ENCODE data around the gene TIAM1. TPM values are rescaled to one million over a fixed set of nuclear protein-coding genes. Genes with fewer than 3 reads are reported as not detected.

Gene TIAM1
- total and polyA plus RNA-seq, 2 donors, result 25.8 to 30.5 TPM

DNA sequence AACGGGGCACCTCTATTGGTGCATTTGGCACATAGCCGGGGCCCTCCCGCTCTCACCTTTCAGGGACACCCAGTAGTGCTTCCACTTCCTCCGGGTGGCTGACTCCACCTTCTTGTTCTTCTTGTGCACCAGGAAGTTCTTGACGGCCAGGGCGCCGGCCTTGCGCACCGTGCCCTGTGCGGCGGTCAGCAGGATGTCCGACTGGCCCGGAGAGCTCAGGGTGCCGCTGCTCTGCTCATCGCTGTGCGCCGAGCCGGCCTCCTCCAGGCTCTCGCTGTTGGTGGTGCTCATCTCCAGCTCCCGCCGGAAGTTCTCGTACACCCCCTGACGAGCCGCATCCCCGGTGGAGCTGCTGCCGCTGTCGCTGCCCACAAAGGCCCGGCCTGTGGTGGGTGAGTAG, 92.4 kb downstream of the TIAM1 start:
- H3K4me3 ChIP-seq (ENCODE audit: low read length in 2 of 2), result no peak overlapping the region
- H3K27me3 ChIP-seq (ENCODE audit: control insufficient read depth in 2 of 2, insufficient read depth in 1 of 2, low read length in 1 of 2), result no peaks in the 10 kb centered on the region
- peaks cover 4 to 8% of the 10 kb centered on the region in 2 donors for H3K36me3 ChIP-seq (ENCODE audit: control insufficient read depth in 2 of 2, insufficient read depth in 2 of 2, low read length in 1 of 2)
- H3K9me3 ChIP-seq (ENCODE audit: control insufficient read depth in 2 of 2, insufficient read depth in 1 of 2, low read length in 1 of 2), result no peaks in the 10 kb centered on the region
- WGBS, result 98% methylated on average over 28 of the region's 28 CpGs
- H3K4me1 ChIP-seq (ENCODE audit: control insufficient read depth in 2 of 2, insufficient read depth in 2 of 2, low read length in 2 of 2), result peaks cover 0 to 3% of the 10 kb centered on the region in 2 donors
- DNase-seq (ENCODE audit: low read depth in 6 of 9, low spot score in 9 of 9), result no peak
- no peak overlapping the region for H3K27ac ChIP-seq (ENCODE audit: low read depth in 1 of 2, low read length in 1 of 2)

DNA sequence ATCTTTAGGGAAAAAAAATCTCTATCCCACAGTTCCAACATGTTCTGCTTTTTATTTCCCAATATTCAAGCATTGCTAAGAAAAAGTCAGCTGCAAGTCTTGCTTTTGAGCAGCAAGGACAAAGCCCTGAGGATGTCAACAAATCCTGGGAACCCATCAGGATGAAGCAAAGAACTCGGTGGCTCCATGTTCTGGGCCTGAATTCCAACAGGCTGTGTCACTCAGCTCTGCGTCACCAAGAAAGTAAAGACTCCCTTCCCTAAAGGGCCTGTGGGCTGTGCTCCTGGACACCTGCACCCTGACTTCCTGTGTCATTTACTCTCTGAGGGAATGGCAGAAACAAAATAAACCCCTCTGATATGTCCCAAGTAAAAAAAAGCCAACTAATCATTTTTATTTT, 95.5 kb downstream of the TIAM1 start:
- H3K27ac ChIP-seq (ENCODE audit: low read depth in 1 of 2, low read length in 1 of 2), result no peak overlapping the region
- peaks cover 8 to 14% of the 10 kb centered on the region in 2 donors for H3K36me3 ChIP-seq (ENCODE audit: control insufficient read depth in 2 of 2, insufficient read depth in 2 of 2, low read length in 1 of 2)
- peaks cover 0 to 1% of the 10 kb centered on the region in 2 donors for H3K9me3 ChIP-seq (ENCODE audit: control insufficient read depth in 2 of 2, insufficient read depth in 1 of 2, low read length in 1 of 2)
- peaks cover 0 to 3% of the 10 kb centered on the region in 2 donors for H3K4me1 ChIP-seq (ENCODE audit: control insufficient read depth in 2 of 2, insufficient read depth in 2 of 2, low read length in 2 of 2)
- 96% methylated on average over 2 of the region's 2 CpGs for WGBS
- H3K27me3 ChIP-seq (ENCODE audit: control insufficient read depth in 2 of 2, insufficient read depth in 1 of 2, low read length in 1 of 2), result no peaks in the 10 kb centered on the region
- no peak overlapping the region for H3K4me3 ChIP-seq (ENCODE audit: low read length in 2 of 2)
- no peak for DNase-seq (ENCODE audit: low read depth in 6 of 9, low spot score in 9 of 9)

DNA sequence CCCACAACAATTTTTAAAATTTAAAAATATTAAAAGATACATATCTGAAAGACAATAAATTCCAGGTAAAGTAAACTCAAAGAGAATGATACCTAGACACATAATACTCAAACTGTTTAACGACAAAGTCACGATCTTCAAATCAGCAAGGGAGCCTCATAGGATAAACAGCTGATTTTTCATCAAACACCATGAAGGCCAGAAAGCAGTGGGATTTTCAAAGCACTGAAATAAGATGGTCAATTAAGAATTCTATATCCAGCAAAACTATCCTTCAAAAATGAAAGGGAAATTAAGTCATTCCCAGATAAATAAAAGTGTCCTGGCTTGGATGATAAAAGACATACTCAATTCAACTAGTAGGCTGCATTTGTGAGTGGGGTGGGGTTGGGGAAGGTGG, 100.5 kb downstream of the TIAM1 start:
- H3K27me3 ChIP-seq (ENCODE audit: control insufficient read depth in 2 of 2, insufficient read depth in 1 of 2, low read length in 1 of 2), result no peaks in the 10 kb centered on the region

DNA sequence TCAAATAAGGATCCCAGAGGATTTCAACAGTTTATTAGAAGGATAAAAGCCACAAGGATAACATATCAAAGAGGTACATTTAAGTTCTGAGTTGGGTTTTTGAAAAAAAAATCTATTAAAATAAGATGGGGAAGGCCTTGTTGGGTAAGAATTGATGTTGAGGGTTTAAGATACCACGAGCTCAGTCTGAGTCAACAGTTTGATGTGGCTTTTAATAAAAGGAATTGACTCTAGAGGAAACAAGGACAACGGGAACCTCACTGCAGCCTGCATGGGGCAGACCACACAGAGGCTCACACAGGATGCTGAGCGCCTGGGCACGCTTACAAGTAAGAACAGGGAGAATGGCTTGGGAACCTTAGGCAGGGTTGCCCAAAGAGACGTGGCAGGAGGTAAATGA, 107.5 kb downstream of the TIAM1 start:
- Histone ChIP-seq H3K4me3 (ENCODE audit: low read length in 2 of 2) (no peak overlapping the region), H3K9me3 (ENCODE audit: control insufficient read depth in 2 of 2, insufficient read depth in 1 of 2, low read length in 1 of 2) (peaks cover 0 to 5% of the 10 kb centered on the region in 2 donors), H3K36me3 (ENCODE audit: control insufficient read depth in 2 of 2, insufficient read depth in 2 of 2, low read length in 1 of 2) (peaks cover 3 to 16% of the 10 kb centered on the region in 2 donors), H3K27ac (ENCODE audit: low read depth in 1 of 2, low read length in 1 of 2) (no peak overlapping the region), H3K27me3 (ENCODE audit: control insufficient read depth in 2 of 2, insufficient read depth in 1 of 2, low read length in 1 of 2) (no peaks in the 10 kb centered on the region), H3K4me1 (ENCODE audit: control insufficient read depth in 2 of 2, insufficient read depth in 2 of 2, low read length in 2 of 2) (no peaks in the 10 kb centered on the region)
- 38% methylated on average over 5 of the region's 5 CpGs for WGBS
- peak in 1 of 9 donors; percentile 12 for DNase-seq (ENCODE audit: low read depth in 6 of 9, low spot score in 9 of 9)

More for the DNA sequence above, 100.5 kb downstream of the TIAM1 start:
- Histone ChIP-seq H3K36me3 (ENCODE audit: control insufficient read depth in 2 of 2, insufficient read depth in 2 of 2, low read length in 1 of 2) (peaks cover 6 to 32% of the 10 kb centered on the region in 2 donors), H3K4me3 (ENCODE audit: low read length in 2 of 2) (no peak overlapping the region), H3K27ac (ENCODE audit: low read depth in 1 of 2, low read length in 1 of 2) (no peak overlapping the region), H3K9me3 (ENCODE audit: control insufficient read depth in 2 of 2, insufficient read depth in 1 of 2, low read length in 1 of 2) (peaks cover 1 to 7% of the 10 kb centered on the region in 2 donors), H3K4me1 (ENCODE audit: control insufficient read depth in 2 of 2, insufficient read depth in 2 of 2, low read length in 2 of 2) (peaks cover 0 to 2% of the 10 kb centered on the region in 2 donors)
- 97% methylated on average over 2 of the region's 2 CpGs for WGBS
- no peak for DNase-seq (ENCODE audit: low read depth in 6 of 9, low spot score in 9 of 9)

DNA sequence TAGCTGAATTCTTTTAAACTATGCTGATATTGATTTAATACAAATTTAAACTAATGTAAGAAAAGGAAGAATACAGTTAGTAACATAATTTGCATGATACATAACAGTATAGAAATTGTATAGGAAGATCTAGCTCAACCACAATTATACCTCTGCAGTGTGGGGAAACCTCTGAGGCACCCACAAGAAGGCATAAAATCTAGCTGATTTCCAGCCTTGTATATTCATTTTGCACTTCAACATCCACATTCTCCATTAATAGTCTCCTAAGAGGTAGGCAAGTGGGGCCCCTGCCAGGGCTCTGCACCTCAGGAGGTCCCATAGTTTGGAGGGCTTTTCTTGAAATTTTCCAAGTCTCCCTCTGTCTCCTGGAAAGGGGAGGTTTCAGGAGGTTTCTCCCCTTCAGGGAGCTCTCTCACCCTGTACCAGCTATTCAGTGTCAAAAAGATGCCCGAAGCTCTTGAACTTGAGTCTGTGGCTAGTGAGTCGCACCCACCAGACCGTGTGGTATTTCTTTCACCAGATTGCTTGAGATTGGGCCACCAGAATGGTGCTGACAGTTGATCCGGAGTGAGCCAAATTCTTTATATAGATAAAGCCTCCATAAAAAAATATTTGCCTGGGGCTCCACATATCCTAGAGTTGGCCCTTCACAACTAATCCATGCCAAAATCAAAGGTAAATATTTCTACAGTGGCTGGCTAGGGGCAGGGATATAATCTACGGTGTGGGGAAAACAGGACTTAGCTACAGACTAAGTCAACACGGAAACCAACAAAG, 108.2 kb downstream of the TIAM1 start:
- H3K9me3 ChIP-seq (ENCODE audit: control insufficient read depth in 2 of 2, insufficient read depth in 1 of 2, low read length in 1 of 2), result peaks cover 0 to 5% of the 10 kb centered on the region in 2 donors
- 96% methylated on average over 6 of the region's 6 CpGs for WGBS
- H3K27me3 ChIP-seq (ENCODE audit: control insufficient read depth in 2 of 2, insufficient read depth in 1 of 2, low read length in 1 of 2), result no peaks in the 10 kb centered on the region
- H3K27ac ChIP-seq (ENCODE audit: low read depth in 1 of 2, low read length in 1 of 2), result no peak overlapping the region
- H3K4me3 ChIP-seq (ENCODE audit: low read length in 2 of 2), result no peak overlapping the region
- DNase-seq (ENCODE audit: low read depth in 6 of 9, low spot score in 9 of 9), result no peak
- H3K36me3 ChIP-seq (ENCODE audit: control insufficient read depth in 2 of 2, insufficient read depth in 2 of 2, low read length in 1 of 2), result peaks cover under 1 to 11% of the 10 kb centered on the region in 2 donors
- H3K4me1 ChIP-seq (ENCODE audit: control insufficient read depth in 2 of 2, insufficient read depth in 2 of 2, low read length in 2 of 2), result no peaks in the 10 kb centered on the region

DNA sequence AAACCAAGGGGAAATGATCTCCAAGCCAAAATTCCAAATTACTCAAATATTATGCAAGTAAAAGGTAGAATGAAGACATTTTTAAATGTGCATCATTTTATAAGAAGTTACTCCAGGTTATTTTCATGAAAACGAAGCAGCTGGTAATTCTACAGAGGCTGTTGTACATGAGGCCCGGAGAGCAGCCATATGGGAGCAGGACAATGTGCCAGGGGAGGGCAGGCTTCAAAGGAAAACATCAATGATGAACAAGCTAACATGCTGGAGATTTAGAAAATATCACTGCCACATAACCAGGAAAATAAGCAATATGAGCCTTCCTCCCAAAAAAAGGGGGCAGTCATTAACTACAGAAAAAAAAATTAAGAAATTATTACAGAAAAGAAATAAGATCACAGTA, 109.1 kb downstream of the TIAM1 start:
- Histone ChIP-seq H3K9me3 (ENCODE audit: control insufficient read depth in 2 of 2, insufficient read depth in 1 of 2, low read length in 1 of 2) (no peaks in the 10 kb centered on the region), H3K36me3 (ENCODE audit: control insufficient read depth in 2 of 2, insufficient read depth in 2 of 2, low read length in 1 of 2) (peaks cover 0 to 3% of the 10 kb centered on the region in 2 donors), H3K27me3 (ENCODE audit: control insufficient read depth in 2 of 2, insufficient read depth in 1 of 2, low read length in 1 of 2) (no peaks in the 10 kb centered on the region), H3K4me3 (ENCODE audit: low read length in 2 of 2) (no peak overlapping the region), H3K27ac (ENCODE audit: low read depth in 1 of 2, low read length in 1 of 2) (no peak overlapping the region), H3K4me1 (ENCODE audit: control insufficient read depth in 2 of 2, insufficient read depth in 2 of 2, low read length in 2 of 2) (no peaks in the 10 kb centered on the region)
- WGBS, result 96% methylated on average over 2 of the region's 2 CpGs
- DNase-seq (ENCODE audit: low read depth in 6 of 9, low spot score in 9 of 9), result no peak

DNA sequence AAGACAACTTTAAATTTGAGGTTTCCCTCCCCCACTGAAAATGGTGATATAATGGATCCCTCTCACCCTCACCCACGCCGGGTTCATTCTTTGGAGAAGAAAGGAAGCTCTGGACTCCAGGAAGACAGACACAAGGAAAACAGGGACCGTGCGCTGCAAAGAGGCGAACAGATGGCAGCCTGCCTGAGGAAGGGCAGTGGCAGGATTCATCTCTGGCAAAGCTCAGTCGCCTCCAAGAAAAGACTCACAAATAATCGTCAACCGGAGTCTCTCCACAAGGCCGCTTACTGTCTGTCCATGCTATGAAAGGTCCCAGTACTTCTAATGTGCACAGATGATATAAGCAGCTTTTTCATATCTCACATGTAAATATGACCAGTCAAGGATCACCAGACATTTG, 110.3 kb downstream of the TIAM1 start:
- H3K4me3 ChIP-seq (ENCODE audit: low read length in 2 of 2), result no peak overlapping the region
- 97% methylated on average over 9 of the region's 9 CpGs for WGBS
- no peaks in the 10 kb centered on the region for H3K27me3 ChIP-seq (ENCODE audit: control insufficient read depth in 2 of 2, insufficient read depth in 1 of 2, low read length in 1 of 2)
- H3K27ac ChIP-seq (ENCODE audit: low read depth in 1 of 2, low read length in 1 of 2), result no peak overlapping the region
- no peaks in the 10 kb centered on the region for H3K9me3 ChIP-seq (ENCODE audit: control insufficient read depth in 2 of 2, insufficient read depth in 1 of 2, low read length in 1 of 2)
- H3K36me3 ChIP-seq (ENCODE audit: control insufficient read depth in 2 of 2, insufficient read depth in 2 of 2, low read length in 1 of 2), result no peaks in the 10 kb centered on the region
- no peaks in the 10 kb centered on the region for H3K4me1 ChIP-seq (ENCODE audit: control insufficient read depth in 2 of 2, insufficient read depth in 2 of 2, low read length in 2 of 2)
- DNase-seq (ENCODE audit: low read depth in 6 of 9, low spot score in 9 of 9), result no peak

DNA sequence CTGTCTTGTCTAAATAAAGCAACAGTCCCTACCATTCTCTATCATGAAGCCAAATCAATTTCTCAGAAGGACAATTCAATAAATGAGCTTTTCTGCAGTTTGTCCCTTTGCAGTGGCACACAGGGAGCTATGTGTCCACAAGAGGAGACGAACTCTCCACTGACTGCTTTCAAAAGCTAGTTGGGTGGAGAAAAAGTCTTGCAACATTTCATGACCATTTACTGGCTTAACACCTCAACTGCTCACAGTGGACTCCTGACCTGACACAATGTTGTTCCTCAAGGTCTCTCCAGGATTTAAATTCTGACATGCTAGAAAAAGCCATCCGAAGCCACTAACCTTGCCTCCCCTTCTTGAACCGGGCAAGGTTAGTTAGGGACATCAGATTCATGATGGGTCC, 111.7 kb downstream of the TIAM1 start:
- 98% methylated on average over 3 of the region's 3 CpGs for WGBS
- Histone ChIP-seq H3K4me3 (ENCODE audit: low read length in 2 of 2) (no peak overlapping the region), H3K27me3 (ENCODE audit: control insufficient read depth in 2 of 2, insufficient read depth in 1 of 2, low read length in 1 of 2) (no peaks in the 10 kb centered on the region), H3K36me3 (ENCODE audit: control insufficient read depth in 2 of 2, insufficient read depth in 2 of 2, low read length in 1 of 2) (no peaks in the 10 kb centered on the region), H3K4me1 (ENCODE audit: control insufficient read depth in 2 of 2, insufficient read depth in 2 of 2, low read length in 2 of 2) (no peaks in the 10 kb centered on the region), H3K27ac (ENCODE audit: low read depth in 1 of 2, low read length in 1 of 2) (no peak overlapping the region), H3K9me3 (ENCODE audit: control insufficient read depth in 2 of 2, insufficient read depth in 1 of 2, low read length in 1 of 2) (no peaks in the 10 kb centered on the region)
- DNase-seq (ENCODE audit: low read depth in 6 of 9, low spot score in 9 of 9), result no peak

DNA sequence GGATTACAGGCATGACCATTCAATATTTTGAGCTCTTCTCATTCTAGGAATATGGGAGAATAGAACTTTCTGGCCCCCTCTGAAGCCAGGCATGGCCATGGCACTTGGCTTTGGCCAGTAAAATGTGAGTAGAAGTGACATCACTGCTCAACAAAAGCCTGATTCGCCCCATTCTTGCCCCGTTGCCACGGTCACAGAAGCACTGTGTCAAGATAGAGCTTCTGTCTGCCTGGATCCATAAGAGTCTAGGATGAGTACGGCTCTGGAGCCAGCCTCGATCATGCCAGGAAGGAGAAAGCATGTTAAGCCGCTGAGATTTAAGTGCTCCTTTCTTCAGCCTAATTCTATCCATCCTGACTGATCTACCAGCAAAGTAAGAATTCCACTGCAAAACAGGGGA, 113.1 kb downstream of the TIAM1 start:
- WGBS, result 98% methylated on average over 6 of the region's 6 CpGs
- Histone ChIP-seq H3K36me3 (ENCODE audit: control insufficient read depth in 2 of 2, insufficient read depth in 2 of 2, low read length in 1 of 2) (peaks cover 0 to 3% of the 10 kb centered on the region in 2 donors), H3K4me3 (ENCODE audit: low read length in 2 of 2) (no peak overlapping the region)

More for the DNA sequence above, 113.1 kb downstream of the TIAM1 start:
- Histone ChIP-seq H3K27ac (ENCODE audit: low read depth in 1 of 2, low read length in 1 of 2) (no peak overlapping the region), H3K9me3 (ENCODE audit: control insufficient read depth in 2 of 2, insufficient read depth in 1 of 2, low read length in 1 of 2) (no peaks in the 10 kb centered on the region), H3K4me1 (ENCODE audit: control insufficient read depth in 2 of 2, insufficient read depth in 2 of 2, low read length in 2 of 2) (no peaks in the 10 kb centered on the region), H3K27me3 (ENCODE audit: control insufficient read depth in 2 of 2, insufficient read depth in 1 of 2, low read length in 1 of 2) (no peaks in the 10 kb centered on the region)
- DNase-seq (ENCODE audit: low read depth in 6 of 9, low spot score in 9 of 9), result no peak

All from thymus (tissue), 11 donors.